NCI-H1417 treated with DMSO at 0.1 percent for 48 hours (cell line): ENCODE results near the gene NAPSA.
"Not testable (repeated sequence)": the region's sequence is repeated elsewhere in the genome, so short reads cannot be mapped to it uniquely, and the experiment has no call there.

Experiments used
- DNase-seq: peaks from one replicate; lab custom pipeline; 2025; lab: John Stamatoyannopoulos, UW

The NAPSA gene

DNA sequence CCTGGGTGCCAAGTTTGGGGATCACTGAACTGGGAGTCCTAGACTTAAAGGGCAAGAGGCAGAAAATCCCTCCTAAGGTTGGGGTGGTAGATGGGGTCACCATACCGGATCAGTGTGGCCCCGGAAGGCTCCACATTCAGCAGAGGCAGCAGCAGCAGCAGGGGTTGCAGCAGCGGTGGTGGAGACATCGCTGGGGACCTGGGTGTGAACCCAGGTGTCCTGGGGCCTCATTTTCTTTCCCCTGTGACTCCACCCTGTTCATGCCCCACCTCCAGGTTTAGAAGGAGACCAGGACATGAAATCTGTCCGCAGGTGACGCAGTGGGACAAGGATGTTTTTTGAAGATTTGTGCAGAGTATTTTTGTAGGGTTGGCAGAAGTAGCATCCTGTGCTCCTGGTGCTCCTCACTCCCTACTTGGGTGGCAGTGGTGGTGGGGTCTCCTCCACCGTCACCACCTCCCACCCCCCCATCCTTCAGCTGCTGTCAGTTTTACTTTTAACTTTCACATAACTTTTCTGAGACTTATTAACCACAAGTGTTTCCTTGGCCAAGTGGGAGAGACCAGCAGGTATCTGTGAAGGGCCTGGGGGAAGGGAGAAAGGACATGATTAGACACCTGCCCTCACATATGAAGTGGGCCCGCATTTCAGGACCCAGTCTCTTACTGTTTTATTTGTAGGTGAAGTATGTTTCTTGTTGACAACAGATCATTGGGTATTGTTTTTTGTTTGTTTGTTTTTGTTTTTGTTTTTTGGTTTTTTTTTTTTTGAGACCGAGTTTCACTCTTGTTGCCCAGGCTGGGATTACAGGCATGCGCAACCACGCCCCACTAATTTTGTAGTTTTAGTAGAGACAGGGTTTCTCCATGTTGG is at the start of gene NAPSA:
Gene NAPSA, minus strand, starts transcription at position 206 of the 873 bp plus-strand sequence. Its CDS starts 18 bp downstream, at position 188.
- no peak for DNase-seq

DNA sequence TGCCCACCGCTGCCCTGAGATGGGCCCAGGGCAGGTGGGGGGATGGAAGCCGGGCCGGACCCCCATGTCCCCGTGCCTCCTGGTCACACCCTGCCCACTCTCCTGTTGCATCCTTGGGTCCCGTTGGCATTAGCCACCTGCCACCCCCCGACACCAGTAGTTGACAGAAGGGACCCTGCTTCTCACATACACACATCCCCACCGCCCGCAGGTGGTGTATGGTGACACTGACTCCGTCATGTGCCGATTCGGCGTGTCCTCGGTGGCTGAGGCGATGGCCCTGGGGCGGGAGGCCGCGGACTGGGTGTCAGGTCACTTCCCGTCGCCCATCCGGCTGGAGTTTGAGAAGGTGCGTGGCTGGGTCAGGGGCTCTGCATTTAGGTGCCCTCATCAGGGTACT is 48.1 kb upstream of the NAPSA start:
- no peak for DNase-seq

DNA sequence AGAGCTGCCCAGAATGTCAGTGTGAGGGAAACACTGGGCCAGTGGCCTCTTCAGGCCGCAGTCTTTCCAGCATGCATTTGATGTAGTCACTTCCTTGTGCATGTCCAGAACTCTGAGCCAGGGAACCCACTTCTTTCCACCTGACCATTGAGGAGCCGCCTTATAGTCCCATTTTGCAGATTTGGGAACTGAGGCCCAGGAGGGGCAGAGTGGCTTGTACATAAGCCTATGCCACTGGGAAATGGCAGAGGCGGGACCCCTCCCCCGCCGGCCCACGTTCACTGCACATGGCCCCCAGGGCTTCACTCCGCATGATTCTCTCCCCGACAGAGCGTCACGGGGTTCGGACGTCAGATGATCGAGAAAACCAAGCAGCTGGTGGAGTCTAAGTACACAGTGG is 47.7 kb upstream of the NAPSA start:
- DNase-seq = no peak

DNA sequence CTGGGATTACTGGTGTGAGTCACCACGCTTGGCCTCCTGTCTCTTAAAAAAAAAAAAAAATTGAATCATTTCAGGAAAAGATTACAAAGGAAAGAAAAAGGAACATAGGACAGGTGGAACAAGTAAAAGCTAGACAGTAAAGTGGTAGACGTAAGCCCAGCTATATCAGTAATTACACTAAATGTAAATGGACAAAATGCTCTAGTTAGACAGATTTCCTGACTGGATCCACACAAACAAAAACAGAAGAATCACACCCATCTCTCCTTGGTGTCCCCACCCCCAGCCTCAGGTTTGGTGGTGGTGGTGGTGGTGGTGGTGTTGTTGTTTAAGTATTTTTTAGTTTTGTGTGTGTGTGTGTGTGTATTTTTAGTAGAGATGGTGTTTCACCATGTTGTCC is 47.0 kb upstream of the NAPSA start:
- DNase-seq = no peak

DNA sequence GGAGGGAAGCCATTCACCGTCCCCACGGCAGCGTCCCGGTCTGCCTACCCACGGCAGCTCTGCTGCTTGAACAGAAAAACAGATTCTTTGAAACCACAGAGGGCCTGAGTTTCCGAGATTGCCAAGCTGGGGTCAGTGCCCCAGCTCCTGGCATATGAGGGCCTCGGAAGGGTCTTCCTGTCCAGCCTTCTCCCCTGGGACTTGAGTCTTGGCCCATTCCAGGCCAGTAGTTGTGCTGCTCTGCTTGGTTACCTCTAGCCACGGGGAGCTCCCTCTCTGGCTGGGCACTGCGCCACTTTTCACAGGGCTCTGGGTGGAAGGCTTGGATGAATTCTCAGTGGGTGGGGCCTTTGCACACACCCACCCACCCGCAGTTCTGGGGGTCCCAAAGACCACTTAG is 44.7 kb upstream of the NAPSA start:
- no peak for DNase-seq

DNA sequence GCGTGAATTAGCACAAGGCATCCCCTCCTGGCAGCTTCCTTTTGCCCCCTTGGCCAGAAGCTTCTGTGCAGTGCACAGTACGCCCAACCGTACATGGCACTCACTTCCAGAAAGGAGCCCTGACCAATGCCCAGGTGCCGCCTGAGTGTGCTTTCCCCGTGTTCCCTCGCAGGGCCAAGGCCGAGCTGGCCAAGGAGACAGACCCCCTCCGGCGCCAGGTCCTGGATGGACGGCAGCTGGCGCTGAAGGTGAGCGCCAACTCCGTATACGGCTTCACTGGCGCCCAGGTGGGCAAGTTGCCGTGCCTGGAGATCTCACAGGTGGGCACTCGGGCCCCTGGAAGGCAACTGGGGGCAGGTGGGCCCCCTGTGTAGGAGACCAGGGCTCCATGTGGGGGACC is 43.9 kb upstream of the NAPSA start:
- no peak for DNase-seq

DNA sequence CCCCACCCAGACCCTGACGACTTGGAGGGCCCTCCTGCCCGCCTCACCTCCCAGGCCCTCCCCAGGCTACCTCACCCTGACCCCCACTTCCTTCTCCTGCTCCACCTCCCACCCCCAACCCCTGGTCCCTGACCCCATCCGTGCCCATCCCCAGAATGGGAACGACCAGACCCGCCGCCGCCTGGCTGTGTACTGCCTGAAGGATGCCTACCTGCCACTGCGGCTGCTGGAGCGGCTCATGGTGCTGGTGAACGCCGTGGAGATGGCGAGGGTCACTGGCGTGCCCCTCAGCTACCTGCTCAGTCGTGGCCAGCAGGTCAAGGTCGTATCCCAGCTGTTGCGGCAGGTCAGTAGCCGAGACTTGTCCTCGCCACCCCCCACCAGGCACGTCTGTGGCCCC is 41.4 kb upstream of the NAPSA start:
- DNase-seq = no peak

DNA sequence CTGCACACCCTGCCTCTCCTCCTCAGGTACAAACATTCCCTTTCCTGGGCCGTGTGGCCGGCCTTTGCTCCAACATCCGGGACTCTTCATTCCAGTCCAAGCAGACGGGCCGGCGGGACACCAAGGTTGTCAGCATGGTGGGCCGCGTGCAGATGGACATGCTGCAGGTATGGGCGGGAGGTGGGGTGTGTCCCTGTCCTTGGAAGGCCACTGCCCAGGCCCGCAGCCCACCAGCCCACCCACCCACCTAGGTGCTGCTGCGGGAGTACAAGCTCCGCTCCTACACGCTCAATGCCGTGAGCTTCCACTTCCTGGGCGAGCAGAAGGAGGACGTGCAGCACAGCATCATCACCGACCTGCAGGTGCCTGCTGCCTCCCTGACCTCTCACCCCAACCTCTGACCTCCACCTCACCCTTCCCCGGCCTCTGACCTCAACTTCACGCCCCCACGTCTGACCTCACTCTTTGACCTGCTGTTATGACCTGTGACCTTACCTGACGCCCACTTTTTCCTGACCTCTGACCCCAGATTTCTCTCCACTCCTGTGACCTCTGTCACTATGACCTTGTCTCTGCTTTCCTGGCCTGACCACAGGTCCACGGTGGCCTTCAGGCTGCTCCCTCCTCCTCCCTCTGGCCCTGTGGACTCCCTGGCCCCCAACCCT is 40.8 kb upstream of the NAPSA start:
- no peak for DNase-seq

DNA sequence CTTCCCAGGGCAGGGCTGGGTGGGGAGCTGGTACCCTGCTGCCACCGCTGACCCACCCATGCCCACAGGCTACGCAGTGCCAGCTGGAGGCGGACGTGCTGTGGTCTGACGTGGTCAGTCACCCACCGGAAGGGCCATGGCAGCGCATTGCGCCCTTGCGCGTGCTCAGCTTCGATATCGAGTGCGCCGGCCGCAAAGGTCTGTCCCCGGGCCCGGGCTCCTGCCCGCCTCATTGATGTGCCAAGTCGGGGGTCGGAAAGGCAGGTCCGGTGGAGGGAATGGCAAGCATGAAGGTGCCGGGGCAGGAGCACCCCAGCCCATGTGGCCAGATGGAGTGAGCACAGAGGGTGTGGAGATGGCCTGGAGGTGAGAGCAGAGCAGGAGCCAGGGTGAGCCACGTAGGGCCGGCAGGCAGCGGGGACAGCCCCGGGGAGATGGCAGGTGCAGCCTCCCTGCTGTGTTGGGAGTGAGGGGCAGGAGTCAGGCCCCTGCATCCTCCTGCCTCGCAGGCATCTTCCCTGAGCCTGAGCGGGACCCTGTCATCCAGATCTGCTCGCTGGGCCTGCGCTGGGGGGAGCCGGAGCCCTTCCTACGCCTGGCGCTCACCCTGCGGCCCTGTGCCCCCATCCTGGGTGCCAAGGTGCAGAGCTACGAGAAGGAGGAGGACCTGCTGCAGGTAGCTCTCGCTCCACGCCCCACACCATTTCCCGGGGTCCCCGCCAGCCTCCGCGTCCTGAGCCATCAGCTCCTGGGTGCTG is 37.3 kb upstream of the NAPSA start:
- no peak for DNase-seq

DNA sequence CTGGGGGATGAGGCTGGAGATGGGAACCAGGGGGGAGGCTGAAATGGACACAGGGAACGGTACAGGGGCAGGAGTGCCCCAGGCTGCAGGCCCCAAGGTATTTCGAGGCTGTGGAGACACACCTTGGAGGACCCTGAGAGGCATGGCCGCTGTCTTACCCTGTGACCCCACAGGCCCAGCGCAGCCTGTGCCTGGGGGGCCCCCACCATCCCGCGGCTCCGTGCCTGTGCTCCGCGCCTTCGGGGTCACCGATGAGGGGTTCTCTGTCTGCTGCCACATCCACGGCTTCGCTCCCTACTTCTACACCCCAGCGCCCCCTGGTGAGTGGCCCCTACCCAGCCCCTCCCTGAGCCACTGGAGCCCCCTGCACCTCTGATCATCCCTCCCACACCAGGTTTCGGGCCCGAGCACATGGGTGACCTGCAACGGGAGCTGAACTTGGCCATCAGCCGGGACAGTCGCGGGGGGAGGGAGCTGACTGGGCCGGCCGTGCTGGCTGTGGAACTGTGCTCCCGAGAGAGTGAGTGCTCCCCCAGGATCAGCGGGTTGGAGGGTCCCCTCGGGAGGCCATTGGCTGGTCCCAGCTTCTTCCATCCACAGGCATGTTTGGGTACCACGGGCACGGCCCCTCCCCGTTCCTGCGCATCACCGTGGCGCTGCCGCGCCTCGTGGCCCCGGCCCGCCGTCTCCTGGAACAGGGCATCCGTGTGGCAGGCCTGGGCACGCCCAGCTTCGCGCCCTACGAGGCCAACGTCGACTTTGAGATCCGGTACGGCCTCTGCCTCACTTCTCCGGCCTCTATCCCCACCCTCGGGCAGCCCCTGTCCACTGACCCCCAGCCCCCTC is 36.4 kb upstream of the NAPSA start:
- DNase-seq = no peak

DNA sequence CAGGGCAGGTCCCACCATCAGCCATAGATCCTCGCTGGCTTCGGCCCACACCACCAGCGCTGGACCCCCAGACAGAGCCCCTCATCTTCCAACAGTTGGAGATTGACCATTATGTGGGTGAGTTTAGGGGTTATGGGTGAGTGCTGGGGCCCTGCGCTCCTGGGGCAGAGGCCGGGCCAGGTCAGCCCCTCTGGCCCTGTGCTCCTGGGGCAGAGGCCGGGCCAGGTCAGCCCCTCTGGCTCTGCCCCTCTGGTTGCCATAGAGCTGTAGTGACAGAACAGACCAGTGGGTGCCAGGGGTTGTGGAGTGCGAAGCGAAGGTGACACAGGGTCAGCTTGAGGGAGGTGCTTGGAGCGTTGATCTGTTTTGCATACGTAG is 33.9 kb upstream of the NAPSA start:
- DNase-seq = no peak

DNA sequence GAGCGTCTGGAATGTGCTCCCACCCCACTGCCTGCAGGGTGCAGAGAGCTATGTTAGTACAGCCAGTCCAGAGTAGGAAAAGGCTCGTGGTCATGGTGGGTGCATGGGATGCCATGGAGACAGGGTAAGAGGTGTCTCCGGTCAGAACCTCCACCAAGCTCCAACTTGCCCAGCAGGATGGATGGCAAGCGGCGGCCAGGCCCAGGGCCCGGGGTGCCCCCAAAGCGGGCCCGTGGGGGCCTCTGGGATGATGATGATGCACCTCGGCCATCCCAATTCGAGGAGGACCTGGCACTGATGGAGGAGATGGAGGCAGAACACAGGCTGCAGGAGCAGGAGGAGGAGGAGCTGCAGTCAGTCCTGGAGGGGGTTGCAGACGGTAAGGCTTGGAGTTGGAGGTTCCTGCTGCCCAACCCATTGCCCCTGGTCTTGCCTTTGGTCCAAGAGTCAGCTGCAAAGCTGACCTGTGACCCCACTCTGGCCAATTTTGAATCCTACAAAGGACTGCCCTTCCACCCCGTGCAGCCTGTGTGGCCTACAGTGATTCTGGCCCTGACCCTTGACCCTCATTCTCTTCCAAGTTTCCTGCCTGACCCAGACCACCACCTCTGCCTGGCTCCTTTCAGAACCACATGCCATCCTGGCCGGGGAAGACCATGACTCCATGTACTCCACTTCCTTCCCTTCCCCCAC is 33.4 kb upstream of the NAPSA start:
- DNase-seq = no peak

DNA sequence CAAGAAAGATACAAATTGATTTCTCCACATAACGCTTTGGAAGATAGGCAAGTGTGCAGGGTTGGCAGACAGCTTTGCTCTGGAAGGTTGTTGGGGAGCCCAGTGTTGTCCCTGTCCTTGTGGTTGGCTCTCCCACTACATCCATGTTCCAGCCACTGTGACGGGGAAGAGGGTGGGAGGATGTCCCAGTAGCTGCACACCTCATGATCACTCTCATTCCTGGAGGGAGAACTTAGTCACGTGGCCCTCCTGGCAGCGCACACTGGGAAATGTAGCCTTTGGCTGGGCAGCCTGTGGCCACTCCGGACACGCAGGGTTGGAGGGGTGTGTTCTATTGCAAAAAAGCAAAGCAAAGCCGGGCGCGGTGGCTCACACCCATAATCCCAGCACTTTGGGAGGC is 28.6 kb upstream of the NAPSA start:
- no peak for DNase-seq

DNA sequence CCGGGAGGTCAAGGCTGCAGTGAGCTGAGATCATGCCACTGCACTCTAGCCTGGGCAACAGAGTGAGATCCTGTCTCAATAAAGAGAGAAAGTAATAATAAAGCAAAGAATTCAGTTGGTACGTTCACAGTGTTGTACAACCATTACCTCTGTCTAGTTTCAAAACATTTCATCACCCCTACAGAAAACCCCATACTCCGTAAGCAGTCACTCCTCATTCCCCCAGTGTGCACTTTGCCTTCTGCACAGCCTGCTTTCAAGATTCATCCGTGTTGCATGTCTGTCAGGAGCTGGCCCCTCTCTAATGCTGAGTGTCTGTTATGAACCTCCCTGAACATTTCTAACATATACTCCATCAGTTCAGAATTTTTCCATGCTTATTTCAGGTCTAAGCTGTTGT is 28.1 kb upstream of the NAPSA start:
- DNase-seq = no peak

DNA sequence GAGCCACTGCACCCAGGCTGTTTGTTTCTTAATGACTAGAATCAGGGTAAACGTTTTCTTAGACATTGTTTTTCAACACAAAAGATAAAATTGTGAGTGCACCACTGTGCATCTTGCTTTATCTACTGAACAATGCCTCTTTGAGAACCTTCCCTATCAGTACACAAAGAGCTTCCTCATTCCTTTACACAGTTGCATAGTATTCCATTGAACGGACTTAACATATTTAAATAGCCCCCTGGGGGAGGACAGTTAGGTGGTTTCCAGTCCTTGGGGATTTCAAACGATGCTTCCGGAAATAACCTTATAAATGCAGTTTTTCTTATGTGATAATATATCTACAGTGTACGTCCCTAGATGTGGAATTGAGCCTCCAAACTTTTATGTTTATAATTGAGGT is 27.3 kb upstream of the NAPSA start:
- no peak for DNase-seq

DNA sequence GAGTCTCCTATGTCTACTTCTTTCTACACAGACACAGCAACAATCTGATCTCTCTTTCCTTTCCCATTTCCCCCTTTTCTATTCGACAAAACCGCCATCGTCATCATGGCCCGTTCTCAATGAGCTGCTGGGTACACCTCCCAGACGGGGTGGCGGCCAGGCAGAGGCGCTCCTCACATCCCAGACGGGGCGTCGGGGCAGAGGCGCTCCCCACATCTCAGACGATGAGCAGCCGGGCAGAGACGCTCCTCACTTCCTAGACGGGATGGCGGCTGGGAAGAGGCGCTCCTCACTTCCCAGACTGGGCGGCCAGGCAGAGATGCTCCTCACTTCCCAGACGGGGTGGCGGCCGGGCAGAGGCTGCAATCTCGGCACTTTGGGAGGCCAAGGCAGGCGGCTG is 25.5 kb upstream of the NAPSA start:
- not testable (repeated sequence) for DNase-seq

DNA sequence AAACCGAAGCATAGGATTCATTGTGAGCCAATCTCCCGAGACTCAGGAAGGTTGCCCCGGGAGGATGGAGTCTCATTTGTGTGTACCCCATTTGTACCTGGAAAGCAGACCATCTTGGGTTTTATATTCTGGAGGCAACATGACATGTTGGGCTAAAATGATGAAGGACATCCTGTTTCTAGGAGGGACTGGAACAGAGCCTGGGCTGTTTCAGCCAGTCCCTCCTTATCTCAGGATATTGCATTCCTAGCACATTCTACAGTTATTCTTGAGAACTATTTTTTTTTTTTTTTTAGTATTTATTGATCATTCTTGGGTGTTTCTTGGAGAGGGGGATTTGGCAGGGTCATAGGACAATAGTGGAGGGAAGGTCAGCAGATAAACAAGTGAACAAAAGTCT is 24.9 kb upstream of the NAPSA start:
- not testable (repeated sequence) for DNase-seq

DNA sequence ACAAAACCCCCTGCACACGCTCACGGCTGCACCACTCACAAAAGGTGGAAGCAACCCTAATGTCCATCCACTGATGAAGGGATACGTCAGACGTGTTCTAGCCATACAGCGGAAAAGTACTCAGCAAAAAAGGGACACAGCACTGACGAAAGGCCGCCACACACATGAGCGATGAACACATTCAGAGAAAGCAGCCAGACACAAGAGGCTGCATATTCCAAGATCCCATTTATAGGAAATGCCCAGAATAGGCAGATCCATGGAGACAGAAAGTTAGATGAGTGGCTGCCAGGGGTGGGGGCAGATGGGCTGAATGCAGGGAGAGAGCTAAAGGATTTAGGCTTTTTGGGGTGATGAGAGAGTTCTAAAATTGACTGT is 22.4 kb upstream of the NAPSA start:
- no peak for DNase-seq

DNA sequence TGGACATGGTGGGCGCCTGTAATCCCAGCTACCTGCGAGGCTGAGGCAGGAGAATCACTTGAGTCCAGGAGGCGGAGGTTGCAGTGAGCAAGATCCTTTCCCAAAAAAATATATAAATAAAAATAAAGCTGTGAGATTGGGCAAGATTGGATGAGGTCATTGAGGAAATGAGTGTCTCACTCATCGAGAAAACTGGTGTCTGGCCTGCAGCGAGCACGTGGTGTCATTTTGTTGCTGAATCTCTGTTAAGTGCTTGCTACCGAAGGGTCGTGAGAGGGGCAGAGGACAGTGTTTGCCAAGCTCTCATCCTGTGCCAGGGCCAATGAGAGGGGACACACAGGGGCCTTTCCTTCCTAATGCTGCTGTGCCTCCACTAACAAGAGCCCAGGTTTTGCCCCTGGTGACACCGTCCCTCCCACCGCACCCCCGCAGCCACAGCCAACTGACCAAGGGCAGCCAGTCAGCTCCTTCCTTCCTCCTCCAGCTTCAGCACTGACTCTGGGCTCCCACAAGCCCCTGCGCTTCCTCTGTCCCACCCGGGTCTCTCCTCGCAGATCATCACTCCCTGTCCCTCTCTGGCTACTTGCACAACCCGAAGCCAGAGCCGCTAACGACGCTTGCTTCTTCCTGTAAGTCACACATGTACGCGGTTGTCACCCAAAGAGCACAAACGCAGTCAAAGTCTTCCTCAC is 21.9 kb upstream of the NAPSA start:
- no peak for DNase-seq

DNA sequence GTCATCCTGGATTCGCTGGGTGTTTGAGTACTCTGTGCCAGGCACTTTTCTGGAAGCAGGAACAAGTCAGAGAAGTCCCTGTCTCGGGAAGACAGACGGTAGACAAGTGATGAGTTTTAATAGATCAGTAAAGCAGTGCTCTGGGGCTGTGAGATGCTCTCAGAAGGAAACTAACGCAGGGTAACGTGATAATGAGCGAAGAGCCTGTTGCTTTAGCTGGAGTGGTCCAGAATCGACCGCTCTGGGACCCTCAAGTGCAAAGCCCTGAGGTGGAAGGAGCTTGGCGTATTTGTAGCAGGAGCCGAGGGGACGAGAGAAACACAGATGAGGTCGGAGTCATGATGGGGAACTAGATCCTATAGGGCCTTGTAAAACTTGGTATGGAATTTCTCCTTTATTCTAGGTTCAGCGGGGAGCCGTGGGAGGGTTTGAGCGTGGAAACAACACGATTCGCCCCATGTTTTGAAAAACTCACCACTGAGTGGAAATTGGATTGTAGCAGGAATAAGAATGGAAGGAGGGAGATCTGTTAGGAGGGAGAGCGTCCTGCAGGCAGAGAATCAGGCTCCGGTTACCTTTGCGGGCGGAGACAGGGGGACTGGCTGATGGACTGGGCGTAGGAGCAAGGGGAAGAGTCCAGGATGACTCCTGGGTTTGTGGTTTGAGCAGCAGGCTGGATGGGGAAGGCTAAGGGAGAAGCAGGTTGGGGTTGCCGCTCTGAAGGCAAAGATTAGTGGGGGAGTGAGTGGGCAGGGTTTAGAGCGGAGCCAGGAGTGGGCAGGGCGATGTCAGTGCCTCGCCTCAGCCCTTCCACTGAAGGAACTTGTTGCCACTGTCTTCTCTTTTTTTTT is 19.5 kb upstream of the NAPSA start:
- DNase-seq = no peak
